ENCODE measurements around the gene ZMIZ1.

ZMIZ1 gene

DNA sequence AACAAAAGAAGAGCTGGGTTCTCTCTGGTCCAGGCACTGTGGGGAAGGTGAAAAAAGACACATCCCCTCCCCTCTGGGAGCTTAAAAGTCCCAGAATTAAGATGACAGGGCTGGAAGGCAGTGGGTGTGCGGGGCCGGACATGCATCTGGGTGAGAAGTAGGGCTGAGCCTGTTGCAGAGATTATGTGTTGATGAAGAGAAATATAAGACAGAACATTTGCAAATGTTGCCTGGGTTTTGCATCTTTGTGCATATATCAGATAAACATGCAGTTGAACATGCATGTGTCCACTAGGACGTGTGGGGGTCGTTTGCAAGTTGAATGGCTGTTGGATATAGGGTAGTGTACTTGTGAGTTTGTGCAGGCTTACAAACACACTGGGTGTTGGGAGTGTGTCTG lies 184.2 kb downstream of the ZMIZ1 start:
- FAIRE-seq: no peak

GRCh38 chr10:79253704-79254103 lies 184.9 kb downstream of the ZMIZ1 start:
- DNase-seq (ENCODE audit: insufficient read length, low spot score) (no peak), FAIRE-seq (no peak)
- no peak for TF ChIP-seq POLR2A (IDR thresholded peaks at IDR 0.05; ENCODE audit: low read depth, low read length)

More for the DNA sequence above, 184.2 kb downstream of the ZMIZ1 start:
- no peak for TF ChIP-seq POLR2A (IDR thresholded peaks at IDR 0.05; ENCODE audit: low read depth, low read length)
- DNase-seq (ENCODE audit: insufficient read length, low spot score): no peak

DNA sequence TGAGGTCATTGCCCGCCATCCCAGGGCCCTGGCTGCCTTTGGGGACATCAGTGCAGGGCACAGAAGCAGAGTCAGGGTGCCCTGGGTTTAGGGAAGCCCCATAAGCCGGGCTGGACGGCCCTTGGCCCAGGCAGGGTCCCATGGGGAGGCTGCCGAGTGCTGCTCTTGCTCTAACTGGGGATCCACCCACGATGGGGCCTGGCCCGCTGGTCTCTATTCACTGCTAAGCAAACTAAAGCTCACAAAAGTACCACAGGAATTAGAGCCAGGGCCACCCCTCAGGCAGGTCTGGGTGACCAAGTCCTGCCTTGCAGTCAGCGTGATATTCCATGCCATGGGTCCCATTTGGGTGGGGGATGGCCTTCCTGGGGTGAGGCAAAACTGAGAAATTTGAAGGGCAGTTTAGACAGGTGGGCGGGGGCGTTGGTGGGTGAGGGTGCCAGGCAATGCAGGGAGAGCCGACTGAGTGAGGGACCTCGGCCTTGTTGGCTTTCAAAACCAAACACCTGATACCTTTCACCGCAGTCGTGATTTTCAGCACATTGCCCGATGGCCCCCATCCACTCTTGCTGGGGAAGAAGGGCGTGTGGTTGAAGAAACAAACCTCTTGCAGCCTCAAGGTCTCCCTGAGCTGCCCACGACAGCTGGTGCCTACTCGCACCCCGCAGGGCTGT lies 185.7 kb downstream of the ZMIZ1 start:
- DNase-seq (ENCODE audit: insufficient read length, low spot score) (no peak), FAIRE-seq (no peak)
- TF ChIP-seq POLR2A (IDR thresholded peaks at IDR 0.05; ENCODE audit: low read depth, low read length): no peak

DNA sequence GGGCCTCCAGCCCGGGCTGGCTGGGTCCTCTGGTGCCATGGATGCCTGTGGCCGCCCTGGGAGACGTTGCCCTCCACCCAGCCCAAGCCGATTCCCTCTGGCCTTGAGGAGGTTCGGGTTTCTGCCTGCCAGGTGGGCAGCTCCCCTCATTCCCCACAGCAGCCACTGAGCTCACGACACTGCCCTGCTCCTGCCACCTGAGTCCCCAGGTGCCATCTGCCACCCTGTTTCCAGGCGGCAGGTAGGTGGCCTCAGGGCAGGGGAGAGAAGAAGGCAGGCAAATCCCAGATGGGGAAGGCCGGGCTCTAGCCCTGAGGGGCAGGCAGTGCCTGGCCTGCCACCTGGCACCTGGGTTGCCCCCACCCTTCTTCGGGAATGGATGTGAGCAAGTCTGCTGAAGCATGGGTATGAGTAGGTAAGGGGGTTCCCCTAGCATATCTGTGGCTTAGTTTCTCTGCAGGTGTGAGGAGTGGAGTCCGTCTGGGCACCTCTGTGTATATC lies 186.3 kb downstream of the ZMIZ1 start:
- DNase-seq (ENCODE audit: insufficient read length, low spot score) (no peak), FAIRE-seq (no peak)
- TF ChIP-seq POLR2A (IDR thresholded peaks at IDR 0.05; ENCODE audit: low read depth, low read length): no peak

DNA sequence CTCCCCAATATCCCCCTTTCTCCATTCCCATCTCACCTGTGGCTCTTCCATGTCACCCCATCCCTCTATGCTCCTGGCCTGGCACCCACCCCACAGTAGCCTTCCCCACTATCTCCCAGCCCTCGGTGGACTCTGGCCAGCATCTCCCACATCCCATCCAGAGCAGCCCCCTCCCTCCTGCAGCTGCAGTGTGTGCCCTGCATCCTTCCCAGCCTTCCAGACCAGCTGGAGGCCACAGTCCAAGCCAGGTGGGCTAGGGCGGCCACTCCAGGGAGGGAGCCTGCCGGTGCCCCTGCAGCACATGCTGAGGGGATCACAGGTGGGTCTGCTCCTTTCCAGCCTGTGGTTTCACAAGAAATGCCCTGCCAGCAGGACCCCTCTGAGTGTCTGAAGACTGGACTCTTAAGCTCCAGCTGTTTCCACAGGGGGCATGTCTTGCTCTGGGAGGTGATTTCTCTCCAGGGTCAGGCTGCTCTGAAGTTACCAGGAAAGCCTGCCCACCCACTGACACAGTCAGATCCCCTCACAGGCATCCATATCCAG lies 187.6 kb downstream of the ZMIZ1 start:
- no peak for TF ChIP-seq POLR2A (IDR thresholded peaks at IDR 0.05; ENCODE audit: low read depth, low read length)
- FAIRE-seq (no peak), DNase-seq (ENCODE audit: insufficient read length, low spot score) (no peak)

DNA sequence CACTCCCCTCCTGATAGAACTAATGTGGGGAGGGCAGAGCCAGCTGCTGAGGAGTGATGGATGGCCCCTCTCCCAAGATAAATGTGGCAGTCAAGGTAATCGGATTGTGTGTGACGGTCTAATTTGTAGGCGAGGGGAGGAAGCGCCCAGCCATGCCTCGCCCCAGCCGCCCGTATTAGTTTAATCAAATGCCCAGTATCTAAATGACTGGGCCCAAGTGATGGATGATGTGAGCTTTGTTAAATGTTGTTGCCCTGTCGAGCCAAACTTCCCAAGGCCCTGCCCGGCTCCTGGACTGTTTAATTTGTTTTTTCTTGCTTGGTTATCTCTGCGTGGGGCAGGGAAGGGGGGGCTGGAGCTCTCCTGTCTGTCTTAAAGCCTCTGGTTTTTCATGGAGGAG lies 190.1 kb downstream of the ZMIZ1 start:
- DNase-seq (ENCODE audit: insufficient read length, low spot score) (no peak), FAIRE-seq (no peak)
- no peak for TF ChIP-seq POLR2A (IDR thresholded peaks at IDR 0.05; ENCODE audit: low read depth, low read length)

GRCh38 chr10:79259834-79260233 lies 191.1 kb downstream of the ZMIZ1 start:
- DNase-seq (ENCODE audit: insufficient read length, low spot score): no peak

DNA sequence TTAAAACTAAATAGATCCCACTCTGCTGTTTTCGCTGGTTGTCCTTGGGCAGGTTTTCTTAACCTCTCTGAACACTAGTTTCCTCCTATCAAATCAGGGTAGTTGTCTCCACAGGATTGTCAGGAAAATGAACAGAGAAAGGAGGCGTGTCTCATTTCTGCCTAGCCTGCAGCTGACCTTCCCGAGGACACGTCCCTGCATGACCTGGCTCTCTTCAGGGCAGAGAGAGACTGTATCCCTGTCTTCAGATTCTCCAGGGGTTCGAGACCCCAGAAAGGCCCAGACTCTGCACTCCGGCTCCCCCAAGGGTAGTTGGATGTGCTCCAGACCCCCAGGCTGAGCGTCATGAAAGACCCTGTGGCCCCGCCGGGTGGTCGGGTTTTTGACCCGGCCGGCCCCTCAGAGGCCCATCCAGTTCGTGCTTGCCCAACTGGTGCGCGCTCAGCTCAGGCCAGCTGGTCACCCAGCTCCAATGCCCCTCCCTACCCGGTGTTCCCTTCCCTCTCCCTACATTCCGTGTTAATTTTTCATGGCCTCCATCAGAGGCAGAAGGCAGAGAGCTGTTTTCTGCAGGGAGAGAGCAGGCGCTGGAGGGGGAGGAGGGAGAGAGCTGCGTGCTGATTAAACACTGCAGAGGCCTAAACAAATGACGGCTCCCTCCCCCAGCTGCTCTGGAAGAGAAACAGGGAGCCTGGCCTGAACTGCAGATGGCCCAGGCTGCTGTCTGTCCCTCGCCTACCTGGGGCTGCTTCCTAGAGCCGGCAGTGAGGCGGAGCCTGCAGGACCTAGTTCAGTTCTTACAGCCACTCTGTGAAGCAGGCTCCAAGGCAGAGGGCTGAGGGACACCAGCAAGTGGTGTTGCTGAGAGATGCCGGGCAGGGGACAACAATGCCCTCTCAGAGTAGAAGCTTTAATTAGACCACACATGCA lies 192.3 kb downstream of the ZMIZ1 start:
- FAIRE-seq: no peak
- no peak for TF ChIP-seq POLR2A (IDR thresholded peaks at IDR 0.05; ENCODE audit: low read depth, low read length)
- DNase-seq (ENCODE audit: insufficient read length, low spot score): no peak

More at GRCh38 chr10:79259834-79260233, 191.1 kb downstream of the ZMIZ1 start:
- FAIRE-seq: no peak
- no peak for TF ChIP-seq POLR2A (IDR thresholded peaks at IDR 0.05; ENCODE audit: low read depth, low read length)

GRCh38 chr10:79262131-79262530 lies 193.4 kb downstream of the ZMIZ1 start:
- DNase-seq (ENCODE audit: insufficient read length, low spot score): no peak
- no peak for FAIRE-seq
- TF ChIP-seq POLR2A (IDR thresholded peaks at IDR 0.05; ENCODE audit: low read depth, low read length): no peak

DNA sequence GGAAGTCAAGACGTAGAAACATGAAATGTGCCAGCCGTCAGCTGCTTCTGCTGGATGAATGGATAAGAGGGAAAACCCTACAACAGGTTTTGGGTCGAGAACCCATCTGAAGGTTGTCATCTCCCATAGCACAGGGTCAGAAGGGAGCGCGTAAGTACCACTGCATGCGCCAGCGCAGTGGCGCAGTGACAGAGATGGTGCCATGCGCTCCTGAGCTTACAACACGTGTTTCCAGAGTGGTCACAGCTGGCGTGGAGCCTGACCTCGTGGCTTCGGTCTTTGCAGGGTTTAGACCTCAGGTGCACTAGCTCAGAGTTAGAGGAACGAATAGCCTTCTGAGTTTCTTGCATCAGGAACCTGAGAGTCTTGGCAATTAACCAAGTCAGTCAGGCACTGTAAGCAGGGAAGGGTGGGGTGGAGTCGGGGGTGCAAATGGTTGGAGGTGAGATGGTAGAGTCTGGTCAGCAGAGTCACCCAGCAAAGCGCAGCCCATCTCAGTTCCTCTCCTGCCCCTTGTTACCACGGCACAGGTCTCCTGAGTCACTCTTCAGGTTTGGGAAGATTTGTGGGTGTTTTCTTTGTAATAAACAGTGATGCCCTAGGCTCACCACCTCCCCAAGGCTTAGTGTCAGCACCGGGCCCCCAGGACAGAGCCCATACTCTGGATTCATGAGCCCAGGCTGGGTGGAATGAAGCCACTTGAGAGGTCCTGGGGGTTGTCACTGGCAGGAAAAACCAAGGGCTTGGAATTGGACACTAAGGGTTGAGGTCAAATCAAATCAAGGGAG lies 194.4 kb downstream of the ZMIZ1 start:
- DNase-seq (ENCODE audit: insufficient read length, low spot score) (no peak), FAIRE-seq (no peak)
- no peak for TF ChIP-seq POLR2A (IDR thresholded peaks at IDR 0.05; ENCODE audit: low read depth, low read length)

- DNase-seq (ENCODE audit: insufficient read length, low spot score) (no peak), FAIRE-seq (no peak)
- no peak for TF ChIP-seq POLR2A (IDR thresholded peaks at IDR 0.05; ENCODE audit: low read depth, low read length)
Observed at GRCh38 chr10:79263939-79264338, 195.2 kb downstream of the ZMIZ1 start.

GRCh38 chr10:79264942-79265341 lies 196.2 kb downstream of the ZMIZ1 start:
- FAIRE-seq (no peak), DNase-seq (ENCODE audit: insufficient read length, low spot score) (no peak)
- no peak for TF ChIP-seq POLR2A (IDR thresholded peaks at IDR 0.05; ENCODE audit: low read depth, low read length)

DNA sequence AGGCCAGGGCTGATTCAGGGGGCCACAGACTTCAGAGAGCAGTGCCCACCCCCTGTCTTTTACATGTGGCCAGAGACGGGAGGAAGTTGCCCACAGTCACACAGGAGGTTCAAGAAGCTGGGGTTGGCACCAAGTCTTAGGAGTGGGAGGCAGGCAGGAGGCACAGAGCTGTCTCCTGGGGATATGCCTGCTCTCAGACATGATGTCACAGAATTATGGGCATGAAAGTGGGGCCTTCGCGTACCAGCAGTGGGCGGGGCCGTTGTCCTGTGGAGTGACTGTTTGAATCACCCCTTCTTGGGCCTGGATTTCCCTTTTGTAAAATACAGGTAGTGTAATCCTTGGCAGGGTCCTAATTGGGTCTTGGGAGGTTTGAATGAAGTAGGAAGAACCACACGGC lies 197.3 kb downstream of the ZMIZ1 start:
- TF ChIP-seq POLR2A (IDR thresholded peaks at IDR 0.05; ENCODE audit: low read depth, low read length): no peak
- no peak for FAIRE-seq
- no peak for DNase-seq (ENCODE audit: insufficient read length, low spot score)
